Loucy (cell line): ENCODE measurements around the gene MYO18A.

Experiments
- EZH2phosphoT487 ChIP-seq: fragments of 200-600 bp; IDR thresholded peaks from 2 replicates; pipeline ENCODE4 v1.6.1; 2018; ENCODE audit warnings: antibody characterized with exemption, mild to moderate bottlenecking, moderate library complexity, borderline replicate concordance
- TF ChIP-seq, protein P1 (sequence below): fragments of 200-600 bp; sonication (generic); conservative IDR thresholded peaks from 2 replicates; pipeline ENCODE4 v1.5.1; 2014; ENCODE audit warnings: mild to moderate bottlenecking, antibody characterized with exemption, low read length

DNA sequence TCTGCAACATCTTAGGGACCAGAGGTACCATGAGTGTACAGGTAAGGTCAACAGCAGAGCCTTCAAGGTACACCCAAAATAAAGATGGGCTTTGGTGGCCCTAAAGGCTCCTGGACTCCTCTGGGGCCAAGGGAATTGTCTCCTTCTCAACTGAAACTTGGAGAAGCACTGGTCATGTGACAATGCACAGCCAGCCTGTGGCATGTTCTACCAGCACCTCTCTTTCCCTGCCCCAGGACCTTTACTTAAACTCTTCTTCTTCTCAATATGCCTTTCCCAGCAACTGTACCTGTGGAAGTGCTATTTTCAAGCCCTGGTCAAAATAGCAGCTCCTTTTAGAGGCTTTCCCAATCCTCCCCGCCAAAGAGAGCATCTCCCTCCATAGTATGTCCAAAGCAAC, 108.9 kb downstream of the MYO18A start:
- TF ChIP-seq, protein P1, sequence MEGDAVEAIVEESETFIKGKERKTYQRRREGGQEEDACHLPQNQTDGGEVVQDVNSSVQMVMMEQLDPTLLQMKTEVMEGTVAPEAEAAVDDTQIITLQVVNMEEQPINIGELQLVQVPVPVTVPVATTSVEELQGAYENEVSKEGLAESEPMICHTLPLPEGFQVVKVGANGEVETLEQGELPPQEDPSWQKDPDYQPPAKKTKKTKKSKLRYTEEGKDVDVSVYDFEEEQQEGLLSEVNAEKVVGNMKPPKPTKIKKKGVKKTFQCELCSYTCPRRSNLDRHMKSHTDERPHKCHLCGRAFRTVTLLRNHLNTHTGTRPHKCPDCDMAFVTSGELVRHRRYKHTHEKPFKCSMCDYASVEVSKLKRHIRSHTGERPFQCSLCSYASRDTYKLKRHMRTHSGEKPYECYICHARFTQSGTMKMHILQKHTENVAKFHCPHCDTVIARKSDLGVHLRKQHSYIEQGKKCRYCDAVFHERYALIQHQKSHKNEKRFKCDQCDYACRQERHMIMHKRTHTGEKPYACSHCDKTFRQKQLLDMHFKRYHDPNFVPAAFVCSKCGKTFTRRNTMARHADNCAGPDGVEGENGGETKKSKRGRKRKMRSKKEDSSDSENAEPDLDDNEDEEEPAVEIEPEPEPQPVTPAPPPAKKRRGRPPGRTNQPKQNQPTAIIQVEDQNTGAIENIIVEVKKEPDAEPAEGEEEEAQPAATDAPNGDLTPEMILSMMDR = no peak
- no peak for TF ChIP-seq EZH2phosphoT487
